HG02938 (cell line): ENCODE measurements around the gene LRRFIP1.

ENCODE experiments used
- ATAC-seq: cut with Tn5 transposase; IDR thresholded peaks from one replicate; pipeline ENCODE4 v1.9.1; 2021; ENCODE audit warnings: mild to moderate bottlenecking, moderate library complexity; ENCODE audit not compliant: unreplicated experiment

Gene LRRFIP1

DNA sequence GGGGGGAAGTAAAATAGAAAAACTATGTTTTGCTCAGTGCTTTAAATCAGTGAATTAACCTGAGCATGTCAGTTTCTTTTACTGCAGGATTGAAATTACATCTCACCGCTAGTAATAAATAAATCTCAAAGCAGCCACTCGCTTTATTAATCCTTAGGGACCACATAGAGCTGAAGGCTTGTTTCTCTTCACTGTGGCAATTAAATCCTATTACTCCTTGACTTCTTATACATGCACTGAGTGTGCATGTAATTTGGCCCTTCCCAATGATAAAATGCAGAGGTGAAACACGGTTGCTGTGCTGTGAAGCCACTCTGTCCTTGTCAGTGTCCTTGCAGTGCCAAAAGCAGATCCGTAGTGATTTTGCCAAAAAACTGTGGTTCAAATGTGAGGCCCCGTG lies 94.1 kb downstream of the LRRFIP1 start:
- ATAC-seq, result no peak

DNA sequence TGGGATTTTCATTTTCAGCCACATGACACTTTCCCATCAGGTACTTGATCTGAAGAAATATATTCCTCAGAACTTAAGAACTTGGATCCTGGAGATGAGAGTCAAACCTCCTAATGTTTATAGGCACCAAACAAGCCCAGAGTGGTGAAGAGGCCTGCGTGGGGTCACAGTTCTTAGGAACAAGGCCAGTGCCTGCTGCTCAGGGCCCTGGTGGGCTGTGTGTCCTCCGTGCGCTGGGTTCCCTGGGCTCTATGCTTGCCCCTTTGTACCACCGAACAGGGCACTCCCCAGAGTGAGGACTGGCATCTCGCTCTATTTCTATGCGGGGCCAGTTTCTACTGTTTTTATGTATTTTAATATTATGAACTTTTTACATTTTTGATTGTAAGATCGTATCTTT lies 95.2 kb downstream of the LRRFIP1 start:
- ATAC-seq, result no peak

- no peak for ATAC-seq
These were observed 95.6 kb downstream of the LRRFIP1 start for GRCh38 chr2:237723023-237723422.

GRCh38 chr2:237723602-237724001 lies 96.2 kb downstream of the LRRFIP1 start:
- no peak for ATAC-seq

- ATAC-seq, result no peak
These were observed 97.6 kb downstream of the LRRFIP1 start for GRCh38 chr2:237724811-237725478.

DNA sequence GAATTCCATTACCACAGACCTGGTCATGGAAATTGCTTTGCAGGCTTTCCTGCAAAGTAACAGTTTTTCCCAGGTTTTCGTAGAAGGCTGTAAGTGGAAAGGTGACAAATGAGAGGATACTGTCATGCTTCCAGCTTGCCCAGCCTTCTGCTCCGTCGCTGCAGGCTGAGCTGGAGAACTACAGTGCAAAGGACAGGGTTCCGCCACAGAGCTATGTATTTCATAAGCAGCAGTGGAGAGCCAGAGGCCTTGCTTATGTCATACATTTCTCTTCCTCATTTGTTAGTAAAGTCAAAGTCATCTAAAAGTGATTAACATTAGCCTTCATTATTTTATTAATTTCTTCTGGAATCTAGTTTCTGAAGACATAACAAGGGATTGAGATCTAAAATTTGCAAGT lies 98.3 kb downstream of the LRRFIP1 start:
- no peak for ATAC-seq

- no peak for ATAC-seq
These were observed 99.0 kb downstream of the LRRFIP1 start for GRCh38 chr2:237726401-237726830.

- ATAC-seq, result no peak
These were observed 100.0 kb downstream of the LRRFIP1 start for GRCh38 chr2:237727363-237727762.

DNA sequence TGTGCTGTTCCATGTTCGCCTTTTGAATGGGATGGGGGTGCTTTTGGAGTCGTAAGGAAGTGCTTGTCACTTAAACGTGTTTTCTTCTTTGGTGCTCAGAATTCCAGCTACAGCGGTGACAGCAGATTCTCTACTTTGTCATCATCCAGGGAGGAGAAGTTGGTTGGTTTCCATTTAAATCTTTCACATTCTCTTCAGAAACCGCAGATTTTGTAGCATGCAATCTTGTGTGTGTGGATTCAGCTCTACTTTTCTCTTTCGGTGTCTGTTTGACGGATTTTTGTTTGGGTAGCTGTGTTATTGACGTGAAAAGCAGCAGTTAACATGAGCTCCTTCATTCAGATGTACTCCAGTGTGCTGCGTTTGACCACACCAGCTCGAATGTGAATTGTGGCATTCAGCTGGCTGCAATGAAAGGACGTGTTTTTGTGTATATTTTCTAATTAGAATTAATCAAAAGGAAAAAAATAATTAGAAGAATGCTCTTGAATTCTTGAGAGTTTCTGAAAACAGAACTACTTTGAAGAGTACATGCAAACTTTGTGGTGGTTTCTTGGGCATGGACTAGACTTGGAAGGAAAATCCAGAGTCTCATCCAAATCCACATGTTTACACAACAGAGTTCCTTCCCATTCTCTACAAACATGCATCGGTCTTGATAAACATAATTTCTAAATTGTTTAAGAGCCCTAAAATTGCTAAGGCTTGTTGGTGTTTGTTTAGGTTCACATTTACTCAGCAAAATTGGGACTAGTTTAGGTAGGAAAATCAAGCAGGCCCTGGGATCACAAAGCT lies 102.5 kb downstream of the LRRFIP1 start:
- no peak for ATAC-seq

DNA sequence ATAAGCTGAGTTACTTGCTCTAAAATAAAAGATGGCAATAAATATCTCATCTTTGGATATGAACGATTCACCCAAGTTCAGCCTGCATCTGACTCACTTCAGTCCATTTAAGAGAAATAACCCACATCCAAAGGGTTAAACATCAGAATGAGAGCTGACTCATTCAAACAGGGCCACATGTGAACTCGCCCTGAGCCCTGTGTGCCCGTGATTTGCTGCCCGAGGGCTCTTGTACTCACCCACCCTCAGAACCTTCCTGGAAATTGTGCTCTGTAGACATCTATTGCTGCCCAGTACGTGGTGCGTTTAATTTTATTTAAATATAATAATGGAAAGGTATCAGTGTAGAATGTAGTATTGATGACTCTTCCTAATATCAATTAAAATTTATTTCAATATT lies 104.3 kb downstream of the LRRFIP1 start:
- ATAC-seq, result no peak

DNA sequence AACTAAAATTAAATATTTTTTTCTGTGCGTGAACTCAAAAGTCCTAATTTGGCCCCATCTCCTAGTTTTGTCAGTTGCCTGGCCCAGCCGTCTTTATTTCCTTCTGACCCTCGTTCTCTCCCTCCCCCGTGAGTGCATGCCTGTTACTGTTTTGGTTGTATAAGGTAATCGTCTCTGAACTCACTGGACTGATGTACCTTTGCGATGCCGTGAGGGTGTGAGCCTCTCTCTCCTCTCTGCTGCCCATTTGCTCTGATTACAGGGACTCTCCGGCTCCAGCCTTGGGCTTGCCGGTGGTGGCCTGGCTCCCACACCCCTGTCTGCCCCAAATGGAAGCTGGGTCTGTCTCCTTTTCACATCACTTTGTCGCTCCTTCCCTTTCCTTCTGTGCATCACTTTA lies 104.7 kb downstream of the LRRFIP1 start:
- no peak for ATAC-seq

GRCh38 chr2:237732790-237733381 lies 105.5 kb downstream of the LRRFIP1 start:
- ATAC-seq, result no peak

DNA sequence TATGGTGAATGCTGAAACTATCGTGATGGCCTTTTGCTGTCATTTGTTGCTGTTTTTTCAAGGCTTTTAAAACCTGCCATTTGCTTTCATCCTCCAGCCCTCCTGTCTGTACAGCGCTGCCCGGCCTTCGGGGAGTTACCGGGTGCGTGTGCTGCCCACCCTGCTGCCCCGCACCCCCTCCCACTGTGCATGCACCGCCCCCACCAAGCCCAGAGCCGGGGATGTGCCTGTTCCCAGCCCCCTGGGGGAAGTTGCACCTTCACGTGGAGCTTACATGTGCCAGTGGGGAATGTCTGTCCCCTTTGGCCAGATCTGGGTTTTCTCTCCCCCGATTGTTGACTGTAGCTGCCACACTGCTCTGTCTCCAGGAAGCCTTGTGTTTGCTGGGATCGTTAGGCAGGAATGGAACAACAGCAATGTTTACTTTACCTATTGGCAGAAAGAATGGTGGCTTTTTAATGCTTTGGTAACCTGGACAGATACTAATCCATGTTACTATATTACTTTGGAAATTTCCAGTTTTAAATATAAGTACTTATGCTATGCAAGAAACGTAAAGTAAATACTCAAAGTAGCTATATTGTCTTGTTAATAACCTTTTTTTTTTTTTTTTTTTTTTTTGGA lies 106.4 kb downstream of the LRRFIP1 start:
- ATAC-seq, result no peak

DNA sequence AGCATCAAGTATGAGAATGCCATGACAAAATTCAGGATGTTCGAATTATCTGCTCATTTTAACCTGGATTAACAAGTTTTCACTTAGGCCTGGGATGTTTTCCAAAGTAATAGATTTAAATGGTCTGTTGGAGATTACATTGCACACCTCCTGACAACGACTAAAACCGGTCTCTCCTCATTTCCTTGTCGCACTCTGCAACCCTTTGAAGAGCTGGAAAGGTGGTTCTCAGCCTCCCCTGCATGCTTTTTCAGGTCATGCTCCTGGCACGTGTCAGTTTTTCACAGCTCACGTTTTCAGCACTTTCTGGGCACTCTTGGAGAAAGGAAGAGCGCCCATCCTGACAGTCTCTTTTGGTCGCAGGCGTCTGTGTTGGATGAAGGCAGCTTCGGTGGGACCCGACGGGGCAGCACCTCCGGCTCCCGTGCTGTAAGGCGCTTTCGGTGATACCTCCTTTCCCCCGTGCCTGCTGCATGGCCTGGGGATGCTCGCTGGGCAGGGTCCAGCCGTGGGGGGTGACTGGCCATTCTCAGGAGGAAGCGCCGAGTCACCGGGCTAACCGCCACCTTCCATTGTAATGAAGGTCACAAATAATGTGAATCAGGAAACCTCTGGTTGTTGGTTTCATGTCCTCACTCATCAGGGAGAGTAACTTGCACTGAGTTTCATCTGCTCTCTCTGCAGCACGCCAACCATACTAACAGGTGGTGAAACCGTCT lies 107.7 kb downstream of the LRRFIP1 start:
- ATAC-seq, result no peak

DNA sequence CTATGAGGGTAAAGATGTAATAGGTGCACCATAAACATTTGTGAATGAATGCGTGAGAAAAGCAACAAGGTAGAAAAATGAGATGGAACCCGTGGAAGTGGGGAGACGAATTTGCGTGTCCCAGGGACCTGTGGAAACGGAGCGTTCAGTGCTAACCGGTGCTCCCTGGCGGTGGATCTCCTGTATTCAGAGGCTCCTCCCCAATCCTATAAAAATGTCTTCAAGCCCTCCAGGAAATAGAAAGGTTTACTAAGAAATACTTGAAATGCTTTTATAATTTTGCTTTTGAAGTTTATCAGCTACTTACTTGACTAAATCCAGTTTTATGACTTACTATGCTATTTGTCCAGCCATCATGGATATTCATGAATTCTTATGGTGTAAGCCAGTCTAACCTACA lies 108.4 kb downstream of the LRRFIP1 start:
- no peak for ATAC-seq

DNA sequence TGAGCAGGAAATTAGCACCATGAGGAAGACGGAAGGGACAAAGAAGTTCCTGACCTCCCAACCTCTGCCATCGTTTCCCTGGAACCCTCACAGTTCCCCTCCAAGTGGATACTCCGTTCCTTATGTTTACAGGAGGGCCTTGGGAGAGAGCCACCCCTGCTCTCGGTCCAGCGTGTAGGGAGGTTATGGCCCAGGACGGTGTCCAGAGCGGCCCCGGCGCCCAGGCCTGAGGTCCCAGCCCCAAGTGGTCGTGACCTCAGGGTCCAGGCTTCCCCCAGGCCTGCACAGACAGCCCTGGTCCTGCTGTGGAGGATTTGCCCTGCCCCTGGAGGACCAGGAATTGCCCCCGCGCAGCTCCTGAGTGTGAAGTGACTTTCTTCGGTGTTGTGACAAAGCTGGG lies 109.4 kb downstream of the LRRFIP1 start:
- no peak for ATAC-seq

GRCh38 chr2:237737196-237737865 lies 109.9 kb downstream of the LRRFIP1 start:
- no peak for ATAC-seq

DNA sequence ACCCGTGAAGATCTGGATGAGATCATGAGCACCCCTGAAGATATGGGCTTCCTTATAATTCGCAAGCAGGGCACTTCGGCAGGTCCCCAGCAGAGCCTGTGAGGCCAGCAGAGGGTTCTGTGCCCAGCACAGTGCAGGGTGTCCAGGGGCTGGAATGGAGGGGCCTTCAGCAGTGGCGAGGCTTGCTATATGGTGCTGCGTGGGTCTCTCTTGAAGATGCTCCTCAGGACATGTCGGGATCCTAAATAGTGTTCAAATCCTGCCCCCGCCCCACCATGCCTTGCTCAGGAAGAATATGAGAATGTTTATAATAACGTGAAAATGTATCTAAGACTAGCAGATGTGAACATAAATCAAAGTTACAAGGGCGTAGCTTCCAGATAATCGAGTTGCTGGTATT lies 110.9 kb downstream of the LRRFIP1 start:
- ATAC-seq, result no peak

DNA sequence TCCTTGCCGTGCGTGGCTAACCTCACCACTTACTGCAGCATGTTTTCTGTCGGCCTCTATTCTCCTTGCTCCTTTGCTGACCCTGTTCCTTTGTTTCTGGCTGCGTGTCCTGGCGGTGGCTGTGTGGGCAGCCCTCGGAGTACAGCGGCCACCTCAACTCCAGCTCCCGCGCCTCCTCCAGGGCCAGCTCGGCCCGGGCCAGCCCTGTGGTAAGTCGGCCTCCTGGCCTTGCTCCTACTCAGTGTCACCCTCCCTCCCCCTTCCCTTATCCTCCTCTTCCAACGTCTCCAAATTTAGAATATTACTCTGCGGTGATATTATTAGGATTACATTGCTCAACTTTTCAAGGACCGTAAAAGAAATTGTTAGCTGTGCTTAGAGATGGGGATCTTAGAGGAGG lies 111.7 kb downstream of the LRRFIP1 start:
- no peak for ATAC-seq

DNA sequence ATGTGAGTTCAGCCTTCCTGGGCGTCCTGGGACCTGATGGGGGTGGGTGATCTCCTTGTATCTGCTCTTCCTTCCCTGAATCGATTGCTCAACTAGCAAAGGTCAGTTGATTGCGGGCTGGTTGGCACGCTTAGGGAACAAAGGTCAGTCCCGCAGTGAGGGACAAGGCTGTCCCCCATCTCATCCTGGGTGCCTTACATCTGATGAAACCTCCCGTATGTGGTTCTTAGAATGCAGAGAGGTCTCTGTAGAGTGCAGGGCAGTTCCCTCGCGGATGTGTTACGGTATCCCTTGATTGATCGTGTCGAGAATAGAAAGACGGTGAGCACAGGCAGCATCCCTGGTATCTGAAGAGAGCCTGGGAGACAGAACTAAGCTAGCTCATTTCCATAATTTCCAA lies 114.8 kb downstream of the LRRFIP1 start:
- no peak for ATAC-seq
